ENCODE results near the gene SAP30L.

- TF ChIP-seq ZNF274 (IDR thresholded peaks at IDR 0.05; ENCODE audit: low read depth, low read length) (no peak), YY1 (IDR thresholded peaks at IDR 0.05; ENCODE audit: insufficient read depth, insufficient read length) (no peak), SUZ12 (IDR thresholded peaks at IDR 0.05; ENCODE audit: extremely low read depth, insufficient read depth, insufficient read length) (no peak)
Measured at GRCh38 chr5:154478224-154478565, 32.4 kb downstream of the SAP30L start, which contains the start of gene HAND1.

Measured in NT2/D1 (cell line).